GM21717 (cell line): ENCODE measurements around the gene TYR.
"Not testable (repeated sequence)": the region's sequence is repeated elsewhere in the genome, so short reads cannot be mapped to it uniquely, and the experiment has no call there.

Experiments
- ATAC-seq: cut with Tn5 transposase; IDR thresholded peaks from one replicate; pipeline ENCODE4 v1.9.1; 2021; ENCODE audit warnings: mild to moderate bottlenecking, moderate library complexity; ENCODE audit not compliant: unreplicated experiment

Gene TYR

GRCh38 chr11:89267660-89268302 lies 90.1 kb downstream of the TYR start:
- no peak for ATAC-seq

GRCh38 chr11:89272540-89273088 lies 94.9 kb downstream of the TYR start:
- not testable (repeated sequence) for ATAC-seq

GRCh38 chr11:89273220-89273619 lies 95.5 kb downstream of the TYR start:
- not testable (repeated sequence) for ATAC-seq

GRCh38 chr11:89275966-89276365 lies 98.3 kb downstream of the TYR start:
- no peak for ATAC-seq

- no peak for ATAC-seq
Observed at GRCh38 chr11:89279176-89279575, 101.5 kb downstream of the TYR start.

GRCh38 chr11:89281032-89281677 lies 103.5 kb downstream of the TYR start:
- ATAC-seq, result not testable (repeated sequence)

- ATAC-seq, result not testable (repeated sequence)
Observed at GRCh38 chr11:89286601-89287000, 108.9 kb downstream of the TYR start.

- not testable (repeated sequence) for ATAC-seq
Observed at GRCh38 chr11:89288004-89288403, 110.3 kb downstream of the TYR start.

GRCh38 chr11:89293965-89294679 lies 116.4 kb downstream of the TYR start:
- no peak for ATAC-seq

GRCh38 chr11:89295023-89295422 lies 117.3 kb downstream of the TYR start:
- ATAC-seq, result not testable (repeated sequence)

- ATAC-seq, result not testable (repeated sequence)
Observed at GRCh38 chr11:89303029-89303428, 125.4 kb downstream of the TYR start.

GRCh38 chr11:89308272-89308671 lies 130.6 kb downstream of the TYR start:
- not testable (repeated sequence) for ATAC-seq

GRCh38 chr11:89309321-89309985 lies 131.8 kb downstream of the TYR start:
- not testable (repeated sequence) for ATAC-seq

GRCh38 chr11:89310607-89311006 lies 132.9 kb downstream of the TYR start:
- not testable (repeated sequence) for ATAC-seq

- ATAC-seq, result no peak
Observed at GRCh38 chr11:89321401-89321800, 143.7 kb downstream of the TYR start.

GRCh38 chr11:89327885-89328284 lies 150.2 kb downstream of the TYR start:
- no peak for ATAC-seq

- ATAC-seq, result not testable (repeated sequence)
Observed at GRCh38 chr11:89331940-89332339, 154.3 kb downstream of the TYR start.

- not testable (repeated sequence) for ATAC-seq
Observed at GRCh38 chr11:89333704-89334103, 156.0 kb downstream of the TYR start.

GRCh38 chr11:89337100-89337650 lies 159.5 kb downstream of the TYR start:
- not testable (repeated sequence) for ATAC-seq

- not testable (repeated sequence) for ATAC-seq
Observed at GRCh38 chr11:89338073-89338472, 160.4 kb downstream of the TYR start.

- not testable (repeated sequence) for ATAC-seq
Observed at GRCh38 chr11:89340450-89340849, 162.8 kb downstream of the TYR start.
